Measurements from ENCODE around the gene RFX4.
"Not testable (repeated sequence)": the region's sequence is repeated elsewhere in the genome, so short reads cannot be mapped to it uniquely, and the experiment has no call there.

RFX4 gene

GRCh38 chr12:106684497-106684896, 101.7 kb downstream of the RFX4 start:
- no peak overlapping the region for H3K27ac ChIP-seq (ENCODE audit: insufficient read depth, low read length, poor library complexity, severe bottlenecking)
- H3K9me3 ChIP-seq (ENCODE audit: control insufficient read depth, low read length): no peaks in the 10 kb centered on the region
- no peak overlapping the region for H3K4me3 ChIP-seq (ENCODE audit: insufficient read depth, low read depth, low read length, poor library complexity, severe bottlenecking)
- no peaks in the 10 kb centered on the region for H3K36me3 ChIP-seq (ENCODE audit: control insufficient read depth, insufficient read depth, low read length)
- H3K27me3 ChIP-seq (replicated peaks; ENCODE audit: control insufficient read depth, insufficient read depth, low read length, poor library complexity, severe bottlenecking): no peaks in the 10 kb centered on the region
- H3K4me1 ChIP-seq (ENCODE audit: control insufficient read depth, insufficient read depth, low read length, poor library complexity, severe bottlenecking): no peaks in the 10 kb centered on the region
- DNase-seq: no peak

DNA sequence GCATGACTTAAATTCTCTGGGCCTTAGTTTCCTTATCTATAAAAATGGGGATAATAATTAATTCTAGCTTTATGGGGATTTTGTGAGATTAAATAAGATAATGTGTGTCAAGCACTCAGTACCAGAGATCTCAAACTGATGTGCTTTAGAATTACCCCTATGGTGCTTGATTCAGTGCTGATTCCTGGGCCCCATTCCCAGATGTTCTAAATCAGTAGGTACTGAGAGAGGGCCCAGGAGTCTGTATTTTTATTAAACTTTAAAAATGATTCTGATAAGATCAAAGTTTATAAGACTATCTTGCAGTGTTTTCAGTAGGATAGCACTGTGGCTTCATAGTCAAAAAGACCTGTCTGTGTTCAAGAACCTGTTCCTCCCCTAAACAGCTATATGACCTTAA, 102.6 kb downstream of the RFX4 start:
- no peak for DNase-seq
- no peaks in the 10 kb centered on the region for H3K36me3 ChIP-seq (ENCODE audit: control insufficient read depth, insufficient read depth, low read length)
- H3K4me1 ChIP-seq (ENCODE audit: control insufficient read depth, insufficient read depth, low read length, poor library complexity, severe bottlenecking): no peaks in the 10 kb centered on the region
- no peak overlapping the region for H3K4me3 ChIP-seq (ENCODE audit: insufficient read depth, low read depth, low read length, poor library complexity, severe bottlenecking)
- H3K9me3 ChIP-seq (ENCODE audit: control insufficient read depth, low read length): no peaks in the 10 kb centered on the region
- no peaks in the 10 kb centered on the region for H3K27me3 ChIP-seq (replicated peaks; ENCODE audit: control insufficient read depth, insufficient read depth, low read length, poor library complexity, severe bottlenecking)
- H3K27ac ChIP-seq (ENCODE audit: insufficient read depth, low read length, poor library complexity, severe bottlenecking): no peak overlapping the region

- H3K9me3 ChIP-seq (ENCODE audit: control insufficient read depth, low read length): no peaks in the 10 kb centered on the region
- no peaks in the 10 kb centered on the region for H3K36me3 ChIP-seq (ENCODE audit: control insufficient read depth, insufficient read depth, low read length)
- H3K27me3 ChIP-seq (replicated peaks; ENCODE audit: control insufficient read depth, insufficient read depth, low read length, poor library complexity, severe bottlenecking): no peaks in the 10 kb centered on the region
- no peak overlapping the region for H3K27ac ChIP-seq (ENCODE audit: insufficient read depth, low read length, poor library complexity, severe bottlenecking)
- no peaks in the 10 kb centered on the region for H3K4me1 ChIP-seq (ENCODE audit: control insufficient read depth, insufficient read depth, low read length, poor library complexity, severe bottlenecking)
- H3K4me3 ChIP-seq (ENCODE audit: insufficient read depth, low read depth, low read length, poor library complexity, severe bottlenecking): no peak overlapping the region
- no peak for DNase-seq
Measured at GRCh38 chr12:106687672-106688071, 104.9 kb downstream of the RFX4 start.

- no peak for DNase-seq
- Histone ChIP-seq H3K9me3 (ENCODE audit: control insufficient read depth, low read length) (no peaks in the 10 kb centered on the region), H3K27ac (ENCODE audit: insufficient read depth, low read length, poor library complexity, severe bottlenecking) (no peak overlapping the region), H3K4me1 (ENCODE audit: control insufficient read depth, insufficient read depth, low read length, poor library complexity, severe bottlenecking) (no peaks in the 10 kb centered on the region), H3K36me3 (ENCODE audit: control insufficient read depth, insufficient read depth, low read length) (no peaks in the 10 kb centered on the region), H3K4me3 (ENCODE audit: insufficient read depth, low read depth, low read length, poor library complexity, severe bottlenecking) (no peak overlapping the region), H3K27me3 (replicated peaks; ENCODE audit: control insufficient read depth, insufficient read depth, low read length, poor library complexity, severe bottlenecking) (no peaks in the 10 kb centered on the region)
Measured at GRCh38 chr12:106690569-106691305, 107.9 kb downstream of the RFX4 start.

GRCh38 chr12:106692033-106692432, 109.2 kb downstream of the RFX4 start:
- DNase-seq; H3K27me3 ChIP-seq (replicated peaks; ENCODE audit: control insufficient read depth, insufficient read depth, low read length, poor library complexity, severe bottlenecking); H3K27ac ChIP-seq (ENCODE audit: insufficient read depth, low read length, poor library complexity, severe bottlenecking): not testable (repeated sequence)

DNA sequence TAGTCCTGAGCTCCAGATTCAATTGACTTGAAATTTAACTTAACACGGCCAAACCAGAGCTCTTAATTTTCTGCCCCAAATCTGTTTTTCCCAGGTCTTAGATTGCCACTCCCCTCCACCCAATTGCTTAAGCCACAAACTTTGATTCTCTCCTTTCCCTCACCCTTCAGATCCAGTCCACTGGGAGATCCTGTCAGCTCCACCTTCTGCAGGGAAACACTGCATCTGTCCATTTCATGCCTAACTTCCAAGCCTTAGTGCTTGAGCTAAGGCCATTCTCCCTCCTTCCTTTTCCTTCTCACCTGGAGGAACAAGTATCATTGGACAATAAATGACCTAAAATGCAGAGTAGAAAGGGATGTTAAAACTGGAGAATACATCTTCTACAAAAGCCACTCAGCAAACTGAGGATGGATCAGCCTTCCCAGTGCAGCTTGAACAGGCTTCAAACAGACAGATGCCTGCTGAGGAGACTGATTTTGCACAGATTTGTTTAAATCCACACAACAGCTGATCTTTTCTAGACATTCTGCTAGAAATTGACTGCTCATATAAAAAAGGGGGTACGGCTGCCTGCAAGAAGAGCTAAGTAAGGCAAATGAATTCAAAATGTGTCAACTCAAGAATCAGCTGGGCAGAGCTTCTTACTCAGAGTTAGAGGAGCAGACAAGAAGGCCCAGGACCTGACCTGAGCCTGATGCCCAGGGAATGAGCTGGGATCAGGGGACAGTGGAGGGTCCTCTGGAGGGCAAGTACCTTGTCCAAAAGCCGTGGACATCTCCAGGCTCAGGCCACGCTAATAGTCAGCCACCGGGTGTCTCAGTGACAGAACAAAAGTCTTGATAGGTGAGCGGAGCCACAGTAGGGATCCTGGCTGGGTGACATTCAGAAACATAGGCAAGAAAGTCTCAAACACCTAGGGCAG, 110.4 kb downstream of the RFX4 start:
- no peak overlapping the region for H3K4me3 ChIP-seq (ENCODE audit: insufficient read depth, low read depth, low read length, poor library complexity, severe bottlenecking)
- no peaks in the 10 kb centered on the region for H3K36me3 ChIP-seq (ENCODE audit: control insufficient read depth, insufficient read depth, low read length)

More at GRCh38 chr12:106692033-106692432, 109.2 kb downstream of the RFX4 start:
- H3K4me3 ChIP-seq (ENCODE audit: insufficient read depth, low read depth, low read length, poor library complexity, severe bottlenecking); H3K4me1 ChIP-seq (ENCODE audit: control insufficient read depth, insufficient read depth, low read length, poor library complexity, severe bottlenecking); H3K9me3 ChIP-seq (ENCODE audit: control insufficient read depth, low read length); H3K36me3 ChIP-seq (ENCODE audit: control insufficient read depth, insufficient read depth, low read length): not testable (repeated sequence)

DNA sequence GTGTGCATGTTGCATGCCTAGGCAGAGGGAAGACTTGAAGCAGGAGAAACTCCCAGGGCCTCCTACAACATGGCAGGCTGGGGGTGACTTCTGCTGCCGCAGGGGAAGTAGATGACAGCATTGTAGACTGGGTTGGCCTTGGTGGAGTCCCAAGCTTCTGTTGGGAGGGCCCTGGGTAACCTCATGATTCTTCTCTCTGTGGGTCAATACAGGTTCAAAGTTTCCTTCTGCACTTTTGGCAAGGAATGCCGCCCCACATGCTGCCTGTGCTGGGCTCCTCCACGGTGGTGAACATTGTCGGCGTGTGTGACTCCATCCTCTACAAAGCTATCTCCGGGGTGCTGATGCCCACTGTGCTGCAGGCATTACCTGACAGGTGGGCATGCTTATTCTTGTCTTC, 113.3 kb downstream of the RFX4 start:
- no peak overlapping the region for H3K4me3 ChIP-seq (ENCODE audit: insufficient read depth, low read depth, low read length, poor library complexity, severe bottlenecking)
- H3K27me3 ChIP-seq (replicated peaks; ENCODE audit: control insufficient read depth, insufficient read depth, low read length, poor library complexity, severe bottlenecking): no peaks in the 10 kb centered on the region
- no peak overlapping the region for H3K27ac ChIP-seq (ENCODE audit: insufficient read depth, low read length, poor library complexity, severe bottlenecking)
- no peaks in the 10 kb centered on the region for H3K36me3 ChIP-seq (ENCODE audit: control insufficient read depth, insufficient read depth, low read length)
- no peaks in the 10 kb centered on the region for H3K9me3 ChIP-seq (ENCODE audit: control insufficient read depth, low read length)
- no peak for DNase-seq
- H3K4me1 ChIP-seq (ENCODE audit: control insufficient read depth, insufficient read depth, low read length, poor library complexity, severe bottlenecking): no peaks in the 10 kb centered on the region

More for the DNA sequence above, 110.4 kb downstream of the RFX4 start:
- H3K27me3 ChIP-seq (replicated peaks; ENCODE audit: control insufficient read depth, insufficient read depth, low read length, poor library complexity, severe bottlenecking): no peaks in the 10 kb centered on the region
- DNase-seq: no peak
- H3K4me1 ChIP-seq (ENCODE audit: control insufficient read depth, insufficient read depth, low read length, poor library complexity, severe bottlenecking): no peaks in the 10 kb centered on the region
- H3K27ac ChIP-seq (ENCODE audit: insufficient read depth, low read length, poor library complexity, severe bottlenecking): no peak overlapping the region
- no peaks in the 10 kb centered on the region for H3K9me3 ChIP-seq (ENCODE audit: control insufficient read depth, low read length)

GRCh38 chr12:106696681-106697417, 114.0 kb downstream of the RFX4 start:
- Histone ChIP-seq H3K4me3 (ENCODE audit: insufficient read depth, low read depth, low read length, poor library complexity, severe bottlenecking) (no peak overlapping the region), H3K4me1 (ENCODE audit: control insufficient read depth, insufficient read depth, low read length, poor library complexity, severe bottlenecking) (no peaks in the 10 kb centered on the region), H3K27me3 (replicated peaks; ENCODE audit: control insufficient read depth, insufficient read depth, low read length, poor library complexity, severe bottlenecking) (peaks cover 3% of the 10 kb centered on the region), H3K9me3 (ENCODE audit: control insufficient read depth, low read length) (peaks cover 2% of the 10 kb centered on the region), H3K27ac (ENCODE audit: insufficient read depth, low read length, poor library complexity, severe bottlenecking) (no peak overlapping the region), H3K36me3 (ENCODE audit: control insufficient read depth, insufficient read depth, low read length) (no peaks in the 10 kb centered on the region)
- DNase-seq: no peak

DNA sequence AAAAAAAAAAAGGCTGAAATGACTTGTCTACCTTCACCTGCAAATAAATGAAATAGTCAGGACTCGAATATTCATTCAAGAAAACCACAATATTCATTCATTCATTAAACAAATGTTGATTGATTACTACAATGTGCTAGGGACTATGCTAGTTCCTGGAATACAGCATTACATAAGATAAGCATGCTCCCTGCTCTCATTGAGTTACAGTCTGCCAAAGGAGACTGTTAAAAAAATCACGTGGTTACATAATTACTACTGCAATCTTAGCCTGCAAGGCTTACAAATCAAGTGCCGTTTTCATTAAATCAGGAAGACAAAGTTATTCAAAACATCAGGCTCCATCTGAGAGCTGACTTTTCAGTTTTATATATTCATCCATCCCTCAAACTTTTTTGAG, 121.3 kb downstream of the RFX4 start:
- Histone ChIP-seq H3K4me3 (ENCODE audit: insufficient read depth, low read depth, low read length, poor library complexity, severe bottlenecking) (no peak overlapping the region), H3K9me3 (ENCODE audit: control insufficient read depth, low read length) (peaks cover 2% of the 10 kb centered on the region), H3K36me3 (ENCODE audit: control insufficient read depth, insufficient read depth, low read length) (no peaks in the 10 kb centered on the region), H3K4me1 (ENCODE audit: control insufficient read depth, insufficient read depth, low read length, poor library complexity, severe bottlenecking) (no peaks in the 10 kb centered on the region), H3K27me3 (replicated peaks; ENCODE audit: control insufficient read depth, insufficient read depth, low read length, poor library complexity, severe bottlenecking) (peaks cover 3% of the 10 kb centered on the region), H3K27ac (ENCODE audit: insufficient read depth, low read length, poor library complexity, severe bottlenecking) (no peak overlapping the region)
- no peak for DNase-seq

All from effector memory CD4-positive, alpha-beta T cell (primary cell).